IPS-NIHi7 (cell line): ENCODE data around the gene IGIP.

Experiments used
- DNase-seq: peaks from one replicate; pipeline ENCODE4 v3.0.0; 2012; ENCODE audit warnings: mixed read lengths; ENCODE audit errors: extremely low spot score

IGIP gene

DNA sequence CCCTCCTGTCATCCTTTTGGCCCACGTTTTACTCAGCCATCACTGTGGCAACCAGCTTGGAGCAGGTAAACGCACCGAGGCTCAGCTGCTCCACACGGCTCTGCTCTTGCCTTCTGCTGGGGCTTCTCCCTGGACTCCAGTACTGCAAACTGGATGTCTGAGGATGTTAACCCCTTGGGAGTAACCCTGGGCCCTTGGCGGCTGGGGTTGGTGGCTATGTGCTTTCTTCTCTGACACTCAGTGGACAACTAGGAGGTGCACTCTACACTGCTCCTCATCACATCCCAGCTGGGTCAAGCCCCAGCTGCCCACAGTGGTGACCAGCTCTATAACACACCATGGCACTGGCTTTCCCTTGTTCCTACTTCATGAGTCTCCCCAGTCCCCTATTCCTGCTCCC, 37.0 kb downstream of the IGIP start:
- no peak for DNase-seq

DNA sequence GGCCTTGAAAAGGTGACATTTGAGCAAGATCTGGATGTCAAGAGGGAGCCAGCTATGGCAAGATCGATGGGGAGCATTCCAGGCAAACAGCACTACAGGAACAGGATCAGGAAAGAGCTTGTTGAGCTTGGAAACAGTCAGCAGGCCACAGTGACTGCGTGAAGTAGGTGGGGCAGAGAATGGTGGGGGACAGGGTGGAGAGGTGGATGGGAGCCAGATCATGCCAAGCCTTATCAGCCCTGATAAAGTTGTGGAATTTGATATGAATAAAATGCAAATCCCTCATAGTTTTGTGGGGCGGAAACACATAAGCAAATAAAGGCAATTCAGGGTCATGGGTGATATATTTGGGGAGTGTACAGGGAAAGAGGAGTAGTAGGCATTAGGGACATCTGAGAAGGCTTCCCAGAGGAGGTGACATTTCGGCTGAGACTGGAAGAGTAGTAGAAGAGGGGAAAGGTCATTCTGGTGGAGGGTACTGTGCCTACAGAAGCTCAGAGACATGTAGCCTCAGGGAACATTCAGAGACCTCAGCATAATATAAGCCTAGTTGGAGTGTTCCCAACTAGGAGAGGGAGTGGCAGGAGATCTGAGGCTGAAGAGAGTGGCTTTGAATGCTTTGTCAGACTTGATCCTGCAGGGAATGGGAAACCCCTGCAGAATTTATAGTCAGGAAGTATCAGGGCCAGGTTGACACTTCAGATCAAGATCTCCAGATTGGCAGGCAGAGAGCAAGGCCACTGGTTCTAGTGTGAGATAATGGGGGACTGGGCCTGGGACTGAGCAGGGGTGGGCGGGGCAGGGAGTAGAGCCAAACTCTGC, 39.6 kb downstream of the IGIP start:
- no peak for DNase-seq

DNA sequence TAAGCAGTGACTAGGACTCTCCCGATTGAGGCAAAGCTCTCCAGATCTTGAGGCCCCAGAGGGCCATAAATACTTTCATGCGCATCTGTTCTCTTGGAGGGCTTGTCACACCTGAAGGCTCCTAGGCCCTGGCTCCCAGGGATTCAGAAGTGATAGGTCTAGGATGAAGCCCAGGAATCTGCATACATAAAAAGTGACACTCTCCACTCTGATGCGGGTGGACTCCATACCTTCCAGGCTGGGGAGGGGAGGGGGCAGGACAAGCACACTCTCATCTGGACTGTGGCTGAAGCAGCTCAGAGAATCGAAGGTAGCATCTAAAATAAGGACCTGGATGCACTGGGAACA, 40.2 kb downstream of the IGIP start:
- DNase-seq, result no peak

DNA sequence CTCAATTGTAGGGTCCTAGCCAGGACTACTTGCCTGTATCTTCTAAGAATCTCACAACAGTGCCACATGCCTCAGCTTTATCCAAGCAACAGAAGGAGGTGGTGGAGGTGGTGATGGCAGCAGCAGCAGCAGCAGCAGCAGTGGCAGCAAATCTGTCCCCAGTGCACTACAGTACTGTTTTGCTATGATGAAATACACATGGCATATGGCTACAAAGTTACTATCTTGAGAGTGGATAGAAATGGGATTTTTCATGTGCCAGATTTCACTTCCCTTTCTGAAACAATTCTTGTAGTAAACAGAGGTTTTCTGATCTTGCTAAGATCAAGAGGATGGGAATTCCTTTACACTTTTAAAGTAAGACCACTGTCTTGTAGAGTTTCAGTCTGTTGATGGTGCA, 41.2 kb downstream of the IGIP start:
- no peak for DNase-seq

- DNase-seq, result no peak
Measured at GRCh38 chr5:140168371-140168770, 42.6 kb downstream of the IGIP start.

- DNase-seq, result no peak
Measured at GRCh38 chr5:140169410-140169809, 43.7 kb downstream of the IGIP start.

DNA sequence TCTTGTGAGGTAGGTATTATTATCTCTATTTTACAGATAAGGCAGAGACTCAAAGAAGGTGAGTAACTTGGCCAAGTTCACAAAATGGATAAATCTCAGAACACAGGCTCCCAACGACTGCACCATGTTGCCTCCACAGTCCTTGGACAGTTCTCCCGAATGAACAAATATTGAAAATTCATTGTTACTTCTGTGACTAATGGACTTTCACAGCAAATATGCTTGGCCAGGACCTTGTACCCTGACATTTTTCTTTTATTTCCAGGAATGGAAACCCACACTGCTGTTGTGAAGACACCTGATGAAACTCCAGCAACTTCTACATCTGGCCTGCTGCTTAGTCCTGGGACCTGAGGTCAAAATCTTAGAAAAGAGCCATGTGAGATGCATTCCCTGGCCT, 46.7 kb downstream of the IGIP start:
- no peak for DNase-seq

DNA sequence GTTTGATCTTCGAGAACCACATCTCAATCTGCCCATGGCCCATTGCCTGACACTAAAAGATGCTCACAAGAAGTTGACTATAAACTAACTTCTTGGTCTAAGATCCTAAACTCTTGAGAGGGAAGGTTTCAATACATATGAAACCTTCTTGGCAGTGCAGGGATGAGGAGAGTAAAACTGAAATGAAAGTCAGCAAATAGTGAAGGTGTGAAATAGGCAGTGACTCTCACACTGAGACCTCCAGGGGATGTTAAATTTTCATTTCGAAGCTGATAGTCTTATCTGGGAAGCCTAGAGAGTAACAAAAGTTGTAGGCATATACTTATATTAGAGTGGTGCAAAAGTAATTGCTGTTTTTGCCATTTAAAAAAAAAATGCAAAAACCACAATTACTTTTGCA, 48.3 kb downstream of the IGIP start:
- DNase-seq, result no peak

DNA sequence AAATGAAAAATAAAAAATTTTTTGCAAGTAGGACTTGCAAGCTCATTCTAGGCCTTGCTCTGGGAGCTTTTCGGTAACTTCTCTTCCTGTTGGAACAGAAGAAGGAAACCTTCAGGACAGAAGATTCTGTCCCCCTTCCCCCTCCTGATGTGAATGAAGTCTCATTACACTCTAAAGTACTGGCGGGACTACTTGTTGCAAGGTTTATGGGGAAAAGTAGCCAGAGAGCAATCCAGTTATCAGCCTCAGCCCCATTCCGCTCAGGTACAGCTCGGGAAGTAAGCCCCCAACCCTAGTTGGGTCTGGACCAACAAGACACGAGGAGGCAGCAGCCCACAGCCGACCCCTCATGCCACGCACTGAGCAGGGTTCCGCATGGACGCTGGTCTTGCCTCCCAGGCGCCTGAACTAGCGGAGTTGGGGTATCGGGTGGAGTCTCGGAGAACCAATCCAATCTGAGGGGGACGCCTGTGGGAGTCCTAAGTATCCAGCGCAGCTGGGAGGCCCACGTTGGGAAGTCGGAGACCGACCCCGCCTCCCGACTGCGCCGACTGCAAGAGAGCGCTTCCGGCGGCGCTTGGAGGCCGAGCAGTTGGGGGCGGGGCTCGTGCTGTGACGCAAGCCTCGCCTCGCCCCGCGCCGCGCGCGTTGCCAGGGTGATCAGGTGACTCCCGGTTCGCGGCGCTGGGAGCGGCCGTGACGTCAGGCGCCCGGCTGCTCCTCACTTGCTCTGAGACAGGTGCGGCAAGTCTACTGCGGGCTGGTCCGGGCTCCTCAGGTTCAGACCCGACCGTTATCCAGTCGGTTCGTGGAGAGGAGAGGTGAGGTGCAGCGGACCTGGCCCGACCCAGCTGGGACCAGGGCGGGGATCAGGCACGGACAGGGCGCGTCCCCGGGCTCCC, 49.0 kb downstream of the IGIP start, which contains the start of gene CYSTM1:
Gene CYSTM1 (plus strand): TSS at position 724 of the 902 bp plus-strand sequence. CDS start 19,278 bp downstream, outside the sequence.
- DNase-seq, result peak; percentile 96

GRCh38 chr5:140175367-140176030, 49.8 kb downstream of the IGIP start:
- peak; percentile 53 for DNase-seq

- no peak for DNase-seq
Measured at GRCh38 chr5:140176031-140176387, 50.3 kb downstream of the IGIP start.

DNA sequence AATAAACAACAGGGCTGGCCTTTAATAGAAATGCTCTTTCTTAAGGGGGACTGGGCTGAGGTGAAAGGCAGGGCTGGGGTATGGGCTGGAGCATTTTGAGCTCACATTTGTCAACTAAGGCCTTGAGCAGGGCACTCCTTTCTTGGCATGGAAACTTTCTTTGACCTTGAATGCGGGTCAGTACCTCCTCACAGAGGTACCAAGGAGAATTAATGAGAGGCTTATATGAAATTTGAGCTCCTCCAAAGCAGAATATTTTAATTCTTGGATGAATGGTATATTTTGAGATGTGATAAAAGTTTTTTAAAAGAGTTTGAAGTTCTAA, 52.3 kb downstream of the IGIP start:
- no peak for DNase-seq

DNA sequence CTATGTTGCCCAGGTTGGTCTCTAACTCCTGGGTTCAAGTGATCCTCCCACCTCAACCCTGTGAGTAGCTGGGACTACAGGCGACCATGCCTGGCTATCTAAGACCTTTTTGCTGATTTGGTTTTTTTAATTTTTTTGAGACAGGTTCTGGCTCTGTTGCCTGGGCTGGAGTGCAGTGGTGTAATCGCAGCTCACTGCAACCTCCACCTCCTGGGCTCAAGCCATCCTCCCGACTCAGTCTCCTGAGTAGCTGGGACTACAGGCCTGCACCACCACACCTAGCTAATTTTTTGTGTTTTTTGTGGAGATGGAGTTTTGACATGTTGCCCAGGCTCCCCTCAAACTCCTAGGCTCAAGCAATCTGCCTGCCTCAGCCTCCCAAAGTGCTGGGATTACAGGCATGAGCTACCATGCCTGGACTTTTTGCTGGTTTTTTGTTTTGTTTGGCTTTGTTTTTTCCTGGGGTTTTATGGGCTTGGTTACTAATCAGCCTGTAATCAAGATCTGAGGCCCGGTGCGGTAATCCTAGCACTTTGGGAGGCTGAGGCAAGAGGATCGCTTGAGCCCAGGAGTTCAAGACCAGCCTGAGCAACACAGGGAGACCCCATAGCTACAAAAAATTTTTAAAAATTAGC, 52.9 kb downstream of the IGIP start:
- DNase-seq, result no peak
